ENCODE results near the gene GPX7.

- TF ChIP-seq LEF1 (IDR thresholded peaks at IDR 0.05; ENCODE audit: borderline replicate concordance) = no peak
- no peak for TF ChIP-seq BHLHE40 (IDR thresholded peaks at IDR 0.05; ENCODE audit: borderline replicate concordance)
Measured at GRCh38 chr1:52654063-52654462, 51.9 kb downstream of the GPX7 start.
